Transverse colon (tissue), 4 donors: ENCODE data around the gene GFI1B.

Experiments used
- EP300 ChIP-seq: sonication (generic); formaldehyde crosslinking; IDR thresholded peaks from one replicate; pipeline ENCODE4 v1.6.1; 2017; ENCODE audit warnings: antibody characterized with exemption, low read depth
- POLR2A ChIP-seq: fragments of 450-650 bp; IDR thresholded peaks from one replicate; pipeline ENCODE4 v1.6.1; 2016; ENCODE audit warnings: antibody characterized with exemption, mild to moderate bottlenecking, moderate library complexity
- POLR2AphosphoS5 ChIP-seq, 3 donors: sonication (generic); formaldehyde crosslinking; IDR thresholded peaks; one replicate each; pipeline ENCODE4 v1.6.1; 2016; ENCODE audit warnings: antibody characterized with exemption in 3 of 3
- TF ChIP-seq, protein P1 (sequence below), 5 experiments: fragments of 200-600 bp in 3 of 5; fragments of 450-650 bp in 2 of 5; sonication (generic) in 3 of 5; IDR thresholded peaks; 1 replicate in 2 of 5; 2 replicates in 3 of 5; pipeline ENCODE4 v1.5.1; 2016 to 2017; ENCODE audit warnings: antibody characterized with exemption in 5 of 5, inconsistent platforms in 3 of 5, mild to moderate bottlenecking in 2 of 5, moderate library complexity in 1 of 5

DNA sequence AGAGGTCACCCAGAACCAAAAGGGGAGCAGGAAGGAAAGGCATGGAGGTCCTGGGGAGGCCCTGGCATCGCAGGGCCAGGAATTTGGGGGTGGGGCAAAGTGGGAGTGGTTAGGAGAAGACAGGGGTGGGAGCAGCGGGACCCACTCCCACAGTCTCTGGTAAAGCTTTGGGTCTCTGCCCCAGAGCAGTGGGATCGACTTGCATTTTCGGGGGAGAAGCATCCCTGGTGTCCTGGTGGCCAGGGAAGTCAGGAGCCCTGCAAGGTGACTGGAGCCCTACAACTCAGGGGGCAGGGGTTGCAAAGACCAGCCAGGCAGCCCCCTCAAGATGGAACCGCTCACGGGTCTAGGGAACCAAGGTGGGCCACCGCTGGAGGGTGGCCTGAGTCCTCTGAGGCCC, 29.9 kb downstream of the GFI1B start:
- TF ChIP-seq, protein P1, sequence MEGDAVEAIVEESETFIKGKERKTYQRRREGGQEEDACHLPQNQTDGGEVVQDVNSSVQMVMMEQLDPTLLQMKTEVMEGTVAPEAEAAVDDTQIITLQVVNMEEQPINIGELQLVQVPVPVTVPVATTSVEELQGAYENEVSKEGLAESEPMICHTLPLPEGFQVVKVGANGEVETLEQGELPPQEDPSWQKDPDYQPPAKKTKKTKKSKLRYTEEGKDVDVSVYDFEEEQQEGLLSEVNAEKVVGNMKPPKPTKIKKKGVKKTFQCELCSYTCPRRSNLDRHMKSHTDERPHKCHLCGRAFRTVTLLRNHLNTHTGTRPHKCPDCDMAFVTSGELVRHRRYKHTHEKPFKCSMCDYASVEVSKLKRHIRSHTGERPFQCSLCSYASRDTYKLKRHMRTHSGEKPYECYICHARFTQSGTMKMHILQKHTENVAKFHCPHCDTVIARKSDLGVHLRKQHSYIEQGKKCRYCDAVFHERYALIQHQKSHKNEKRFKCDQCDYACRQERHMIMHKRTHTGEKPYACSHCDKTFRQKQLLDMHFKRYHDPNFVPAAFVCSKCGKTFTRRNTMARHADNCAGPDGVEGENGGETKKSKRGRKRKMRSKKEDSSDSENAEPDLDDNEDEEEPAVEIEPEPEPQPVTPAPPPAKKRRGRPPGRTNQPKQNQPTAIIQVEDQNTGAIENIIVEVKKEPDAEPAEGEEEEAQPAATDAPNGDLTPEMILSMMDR (IDR thresholded peaks at IDR 0.05) = no peak
- TF ChIP-seq POLR2A (no peak), EP300 (no peak), POLR2AphosphoS5 (IDR thresholded peaks at IDR 0.05) (no peak)
